NOMO-1 (cell line): ENCODE results near the gene CCDC97.
"Not testable (repeated sequence)": the region's sequence is repeated elsewhere in the genome, so short reads cannot be mapped to it uniquely, and the experiment has no call there.

Experiments
- DNase-seq, 2 experiments: peaks; one replicate each; lab custom pipeline; 2025; ENCODE audit not compliant: unreplicated experiment in 2 of 2; lab: John Stamatoyannopoulos, UW

The CCDC97 gene

DNA sequence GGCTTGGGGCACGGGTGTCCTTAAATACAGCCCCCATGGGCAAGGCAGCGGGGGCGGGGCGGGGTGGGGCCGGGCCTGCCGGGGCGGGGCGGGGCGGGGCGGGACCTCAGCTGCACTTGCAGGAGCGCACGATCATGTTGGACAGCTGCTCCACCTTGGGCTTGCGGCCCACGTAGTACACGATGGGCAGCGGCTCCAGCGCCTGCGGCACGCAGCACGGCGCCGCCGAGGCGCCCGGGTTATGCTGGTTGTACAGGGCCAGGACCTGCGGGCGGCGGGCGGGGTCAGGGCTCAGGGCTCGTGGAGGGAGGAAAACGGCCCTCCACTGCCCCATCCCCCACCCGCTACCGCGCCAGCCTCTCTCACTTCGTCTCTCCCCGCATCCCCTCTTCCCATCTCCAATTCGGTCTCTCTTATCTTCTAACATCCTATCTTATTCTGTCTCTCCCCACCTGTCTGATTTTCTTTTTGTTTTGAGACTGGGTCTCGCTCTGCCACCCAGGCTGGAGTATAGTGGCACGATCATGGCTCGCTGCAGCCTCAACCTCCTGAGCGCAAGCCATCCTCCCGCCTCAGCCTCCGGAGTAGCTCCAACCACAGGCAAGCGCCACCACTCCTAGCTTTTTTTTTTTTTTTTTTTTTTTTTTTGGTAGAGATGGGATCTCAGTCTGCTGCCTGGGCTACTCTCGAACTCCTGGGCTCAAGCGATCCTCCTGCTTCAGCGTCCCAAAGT lies 21.1 kb downstream of the CCDC97 start:
- DNase-seq, result no peak

DNA sequence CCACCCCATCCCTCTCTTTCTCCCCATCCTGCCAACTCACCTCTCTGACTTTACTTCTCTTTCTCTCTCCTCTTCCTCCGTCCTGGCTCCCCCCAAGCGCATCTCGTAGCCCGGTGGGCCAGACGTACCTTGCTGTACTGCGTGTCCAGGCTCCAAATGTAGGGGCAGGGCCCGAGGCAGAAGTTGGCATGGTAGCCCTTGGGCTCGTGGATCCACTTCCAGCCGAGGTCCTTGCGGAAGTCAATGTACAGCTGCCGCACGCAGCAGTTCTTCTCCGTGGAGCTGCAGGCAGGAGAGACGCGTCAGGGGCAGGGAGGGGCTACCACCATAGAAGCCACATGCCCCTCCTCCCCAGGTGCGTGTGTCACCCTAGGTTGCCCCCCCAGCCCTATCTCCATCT lies 22.0 kb downstream of the CCDC97 start:
- no peak for DNase-seq

GRCh38 chr19:41332468-41332867 lies 22.5 kb downstream of the CCDC97 start:
- no peak for DNase-seq

- DNase-seq, result peak in 1 of 2 experiments; percentile 49
Measured at GRCh38 chr19:41334793-41335192, 24.8 kb downstream of the CCDC97 start.

GRCh38 chr19:41335467-41335866 lies 25.5 kb downstream of the CCDC97 start:
- no peak for DNase-seq

- DNase-seq, result no peak
Measured at GRCh38 chr19:41339936-41340335, 30.0 kb downstream of the CCDC97 start.

GRCh38 chr19:41341669-41342490 lies 31.9 kb downstream of the CCDC97 start:
- DNase-seq, result no peak

DNA sequence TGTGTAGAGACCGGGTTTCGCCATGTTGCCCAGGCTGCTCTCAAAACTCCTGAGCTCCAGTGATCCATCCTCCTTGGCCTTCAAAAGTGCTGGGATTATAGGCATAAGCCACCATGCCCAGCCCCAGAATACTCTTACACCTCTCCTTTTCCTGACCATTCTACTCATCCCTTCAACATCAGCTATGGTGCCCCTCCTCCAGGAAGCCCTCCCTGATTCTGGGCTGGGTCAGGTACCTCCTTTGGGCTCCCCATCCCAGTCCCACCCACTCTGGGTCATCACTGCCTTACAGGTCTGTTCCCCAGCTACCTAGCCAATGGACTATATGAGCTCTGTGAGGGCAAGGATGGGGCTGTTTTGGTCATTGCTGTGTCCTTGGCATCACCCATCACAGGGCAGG lies 34.2 kb downstream of the CCDC97 start:
- no peak for DNase-seq

GRCh38 chr19:41346916-41347315 lies 36.9 kb downstream of the CCDC97 start:
- DNase-seq, result not testable (repeated sequence)

GRCh38 chr19:41350735-41351338 lies 40.9 kb downstream of the CCDC97 start:
- no peak for DNase-seq

- DNase-seq, result peak; percentile 56 to 70
Measured at GRCh38 chr19:41351339-41352245, 41.6 kb downstream of the CCDC97 start.

DNA sequence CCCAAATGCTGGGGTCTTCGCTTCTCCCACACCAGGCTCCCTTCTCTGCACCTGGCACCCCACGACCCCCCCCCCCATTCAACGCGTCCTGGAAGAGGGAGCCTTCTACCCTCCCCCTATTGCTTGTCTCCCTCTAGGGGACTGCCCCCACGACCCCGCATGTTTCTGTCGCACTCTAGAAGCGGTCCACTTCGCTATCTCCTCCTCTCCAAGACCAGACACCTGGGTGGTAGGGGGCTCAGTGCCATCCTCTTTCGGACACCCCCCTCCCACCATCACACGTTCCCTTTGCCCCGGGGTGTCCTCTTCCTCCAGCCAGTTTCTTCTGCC lies 42.3 kb downstream of the CCDC97 start:
- DNase-seq, result no peak

DNA sequence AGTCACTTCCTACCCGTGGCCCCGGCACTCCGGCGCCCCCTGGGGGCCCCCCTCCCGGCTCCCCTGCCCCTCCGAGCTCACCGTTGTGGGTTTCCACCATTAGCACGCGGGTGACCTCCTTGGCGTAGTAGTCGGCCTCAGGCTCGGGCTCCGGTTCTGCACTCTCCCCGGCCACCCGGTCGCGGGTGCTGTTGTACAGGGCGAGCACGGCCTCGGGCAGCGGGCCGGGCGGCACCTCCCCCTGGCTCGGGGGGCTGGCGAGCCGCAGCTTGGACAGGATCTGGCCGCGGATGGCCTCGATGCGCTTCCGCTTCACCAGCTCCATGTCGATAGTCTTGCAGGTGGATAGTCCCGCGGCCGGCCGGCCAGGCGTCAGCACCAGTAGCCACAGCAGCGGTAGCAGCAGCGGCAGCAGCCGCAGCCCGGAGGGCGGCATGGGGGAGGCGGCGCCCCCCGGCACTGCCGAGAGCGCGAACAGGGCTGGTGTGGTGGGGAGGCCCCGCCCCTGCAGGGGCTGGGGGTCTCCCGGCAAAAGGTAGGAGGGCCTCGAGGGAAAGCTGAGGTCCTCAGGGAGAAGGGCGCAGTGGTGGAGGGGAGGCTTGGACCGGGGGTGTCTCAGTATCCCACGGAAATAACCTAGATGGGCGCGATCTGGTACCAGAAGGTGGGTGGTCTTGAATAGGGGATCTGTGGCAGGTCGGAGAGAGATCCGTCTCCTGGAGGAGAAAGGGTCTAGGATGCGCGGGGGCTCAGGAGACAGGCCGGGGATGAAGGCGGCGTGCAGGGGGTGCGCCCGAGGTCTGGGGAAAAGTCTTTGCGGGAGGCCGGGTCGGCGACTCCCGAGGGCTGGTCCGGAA lies 42.9 kb downstream of the CCDC97 start:
- peak; percentile 59 to 70 for DNase-seq

- peak; percentile 76 to 88 for DNase-seq
Measured at GRCh38 chr19:41353466-41354342, 43.7 kb downstream of the CCDC97 start, which contains the start of gene TGFB1. TSS of gene TGFB1 (minus strand) at chr19:41353922. CDS start at chr19:41353044, 878 bp downstream.

- no peak for DNase-seq
Measured at GRCh38 chr19:41354343-41354953, 44.5 kb downstream of the CCDC97 start.

GRCh38 chr19:41355035-41355434 lies 45.1 kb downstream of the CCDC97 start:
- no peak for DNase-seq

- no peak for DNase-seq
Measured at GRCh38 chr19:41355802-41356201, 45.8 kb downstream of the CCDC97 start.

- DNase-seq, result no peak
Measured at GRCh38 chr19:41356984-41357739, 47.2 kb downstream of the CCDC97 start.
